Heart left ventricle (tissue), 16 donors: ENCODE data around the gene RAB1B. TPM values are rescaled to one million over a fixed set of nuclear protein-coding genes. Genes with fewer than 3 reads are reported as not detected.

Experiments used
- ATAC-seq, 4 donors: fragments of 200-7000 bp; cut with Tn5 transposase; one replicate each; pipeline ENCODE4 v1.9.1; 2020 to 2022; ENCODE audit warnings: moderate library complexity in 4 of 4, mild to moderate bottlenecking in 3 of 4, moderate number of reproducible peaks in 1 of 4
- DNase-seq, 5 donors: peaks; one replicate each; pipeline ENCODE4 v3.0.0-alpha.2; 2020
- H3K27ac ChIP-seq, 12 donors: fragments of 200-600 bp; sonication (generic) in 4 of 12; one replicate each; pipeline versions ENCODE4 v1.5.0 to v1.8.0; 2016 to 2022; ENCODE audit warnings: mild to moderate bottlenecking in 2 of 12
- H3K27me3 ChIP-seq, 9 donors: fragments of 200-600 bp; sonication (generic) in 2 of 9; one replicate each; pipeline versions ENCODE4 v1.5.1 to v1.8.0; 2016 to 2022; ENCODE audit warnings: mild to moderate bottlenecking in 3 of 9
- H3K36me3 ChIP-seq, 9 donors: fragments of 200-600 bp; sonication (generic) in 2 of 9; one replicate each; pipeline versions ENCODE4 v1.5.0 to v1.8.0; 2018 to 2022; ENCODE audit warnings: mild to moderate bottlenecking in 2 of 9
- H3K4me1 ChIP-seq, 12 donors: fragments of 200-600 bp; sonication (generic) in 4 of 12; one replicate each; pipeline versions ENCODE4 v1.5.0 to v1.8.0; 2016 to 2022; ENCODE audit warnings: mild to moderate bottlenecking in 3 of 12
- H3K4me3 ChIP-seq, 12 donors: fragments of 200-600 bp; sonication (generic) in 4 of 12; one replicate each; pipeline versions ENCODE4 v1.5.0 to v1.8.0; 2017 to 2022; ENCODE audit warnings: mild to moderate bottlenecking in 9 of 12, moderate library complexity in 4 of 12
- H3K9me3 ChIP-seq, 12 donors: fragments of 200-600 bp; sonication (generic) in 4 of 12; one replicate each; pipeline versions ENCODE4 v1.5.0 to v1.8.0; 2016 to 2022; ENCODE audit warnings: mild to moderate bottlenecking in 1 of 12
- POLR2A ChIP-seq, 2 donors: fragments of 450-650 bp; IDR thresholded peaks; one replicate each; pipeline ENCODE4 v1.6.1; 2017; ENCODE audit warnings: antibody characterized with exemption in 2 of 2, mild to moderate bottlenecking in 2 of 2, moderate library complexity in 2 of 2
- WGBS, 4 donors: extraction: QIAGEN DNeasy Blood & Tissue Kit in 2 of 4; methylation state at CpG; one replicate each; pipeline versions ENCODE4 v1.1.5 to v1.1.7; 2013 to 2018; 5-methylcytosine and 5-hydroxymethylcytosine counted together
- intact Hi-C, 10 donors: fragments of 100-400 bp; cut with DNase I; formaldehyde crosslinking; loops; one replicate each; pipeline versions ENCODE4 v1.11.1 to v1.14.2; 2022
- polyA plus RNA-seq, 2 donors: library from polyadenylated mRNA; stranded (reverse); fragments of 200-250 nt; gene quantifications; one replicate each; pipeline ENCODE4 v1.2.3, GENCODE V29; 2013
- total RNA-seq, 9 donors: library from RNA; depleted of rRNA in 2 of 9; stranded (reverse); fragments of >200 nt in 2 of 9; fragmentation: NEBNext Ultra II Directional in 3 of 9; extraction: Animal tissue kit (Norgen Biotek cat#: 25700) in 3 of 9; gene quantifications; one replicate each; pipeline versions ENCODE4 v1.1.0 to v1.2.4, GENCODE V29; 2016 to 2023
- TF ChIP-seq, protein P1 (sequence below), 12 donors: fragments of 200-600 bp; sonication (generic) in 4 of 12; IDR thresholded peaks; one replicate each; pipeline versions ENCODE4 v1.5.0 to v1.8.0; 2018 to 2022; ENCODE audit warnings: antibody characterized with exemption in 12 of 12, mild to moderate bottlenecking in 5 of 12
- donor health status: ischemic (EF 13 %, LVEDD 7.1; RV severe dilation, severe dysfunction).
- donor health status: healthy with polysubstance abuse.
- donor health status: DM: no; HTN: yes; CAD: no.
- donor health status: DM: no; HTN: no; CAD: no.
- donor health status: ischemic (EF 25% LVEDD 6.9; RV normal size, moderate dysfunction).
- donor health status: ischemic (EF 25% LVEDD 5.7; RV mildly dilated, moderate dysfunction).
- donor health status: healthy.
- donor health status: DM: yes; HTN: yes; CAD: no.
- donor health status: ischemic (EF 35%, LVEDD 5.7; RV mildly dilated, moderate dysfunction).
- donor health status: nonischemic (EF 11% LVEDD 7.7; RV severe dilation, severe dysfunction).
- donor health status: DM: yes; HTN: yes; CAD: no.
- donor health status: PGD.
- donor health status: ischemic (EF 29% LVEDD 5.4; RV normal size, mild dysfunction).
- donor health status: nonischemic (EF 23%, LVEDD 6.1; RV moderate dilation, normal function).

RAB1B gene
- total and polyA plus RNA-seq, 11 donors = 111 to 178 (median 135) TPM

GRCh38 chr11:66290330-66290621, 21.8 kb downstream of the RAB1B start:
- H3K4me3 ChIP-seq = peak overlapping the region in 1 of 12 donors; percentile 70
- H3K36me3 ChIP-seq = peaks cover 0 to 8% (median 0%) of the 10 kb centered on the region in 9 donors
- no peak for TF ChIP-seq POLR2A (IDR thresholded peaks at IDR 0.05)
- TF ChIP-seq, protein P1, sequence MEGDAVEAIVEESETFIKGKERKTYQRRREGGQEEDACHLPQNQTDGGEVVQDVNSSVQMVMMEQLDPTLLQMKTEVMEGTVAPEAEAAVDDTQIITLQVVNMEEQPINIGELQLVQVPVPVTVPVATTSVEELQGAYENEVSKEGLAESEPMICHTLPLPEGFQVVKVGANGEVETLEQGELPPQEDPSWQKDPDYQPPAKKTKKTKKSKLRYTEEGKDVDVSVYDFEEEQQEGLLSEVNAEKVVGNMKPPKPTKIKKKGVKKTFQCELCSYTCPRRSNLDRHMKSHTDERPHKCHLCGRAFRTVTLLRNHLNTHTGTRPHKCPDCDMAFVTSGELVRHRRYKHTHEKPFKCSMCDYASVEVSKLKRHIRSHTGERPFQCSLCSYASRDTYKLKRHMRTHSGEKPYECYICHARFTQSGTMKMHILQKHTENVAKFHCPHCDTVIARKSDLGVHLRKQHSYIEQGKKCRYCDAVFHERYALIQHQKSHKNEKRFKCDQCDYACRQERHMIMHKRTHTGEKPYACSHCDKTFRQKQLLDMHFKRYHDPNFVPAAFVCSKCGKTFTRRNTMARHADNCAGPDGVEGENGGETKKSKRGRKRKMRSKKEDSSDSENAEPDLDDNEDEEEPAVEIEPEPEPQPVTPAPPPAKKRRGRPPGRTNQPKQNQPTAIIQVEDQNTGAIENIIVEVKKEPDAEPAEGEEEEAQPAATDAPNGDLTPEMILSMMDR (IDR thresholded peaks at IDR 0.05) = no peak
- no peak for ATAC-seq
- H3K27me3 ChIP-seq = peaks cover 6 to 36% (median 26%) of the 10 kb centered on the region in 9 donors
- intact Hi-C loops = loop anchor here in 1 of 10 donors (5.0 kb wide), 1 partner anchor 47 kb away; the partner anchor contains the start of gene RIN1
- H3K27ac ChIP-seq = no peak overlapping the region
- no peaks in the 10 kb centered on the region for H3K9me3 ChIP-seq
- H3K4me1 ChIP-seq = peaks cover 0 to 51% (median 31%) of the 10 kb centered on the region in 12 donors
- WGBS, 4 donors = 63 to 77% (median 72%) methylated on average over 2 of the region's 2 CpGs
- DNase-seq = no peak

DNA sequence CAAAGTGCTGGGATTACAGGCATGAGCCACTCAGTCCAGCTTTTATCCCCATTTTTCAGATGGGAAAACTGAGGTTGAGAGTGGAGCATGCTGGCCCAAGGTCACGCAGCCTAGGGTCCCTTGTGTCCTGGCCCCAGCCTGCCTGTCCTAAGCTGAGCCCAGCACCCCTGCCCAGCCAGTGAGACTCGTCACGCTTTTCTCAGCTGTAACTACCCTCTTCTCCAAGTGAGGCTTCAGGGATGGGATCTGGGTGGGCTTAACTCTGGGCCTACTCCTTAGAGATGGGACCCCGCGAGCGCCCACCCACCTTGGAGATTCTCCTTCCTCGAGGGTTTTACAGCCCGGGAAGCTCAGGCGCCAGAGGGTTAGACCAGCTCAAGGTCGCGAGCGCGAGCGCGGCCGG, 22.9 kb downstream of the RAB1B start:
- Histone ChIP-seq H3K9me3 (no peaks in the 10 kb centered on the region), H3K27me3 (peaks cover 6 to 41% (median 26%) of the 10 kb centered on the region in 9 donors), H3K27ac (no peak overlapping the region), H3K4me3 (peak overlapping the region in 2 of 12 donors; percentile 49 to 50), H3K4me1 (peaks cover 0 to 41% (median 22%) of the 10 kb centered on the region in 12 donors), H3K36me3 (peaks cover 0 to 5% (median 0%) of the 10 kb centered on the region in 9 donors)
- DNase-seq (no peak), ATAC-seq (no peak)
- intact Hi-C loops = loop anchor here in 1 of 10 donors (5.0 kb wide), 1 partner anchor 46 kb away; the partner anchor contains the start of gene RIN1
- 19 to 27% (median 21%) methylated on average over 9 to 16 of the region's 16 CpGs for WGBS, 4 donors
- TF ChIP-seq POLR2A (IDR thresholded peaks at IDR 0.05) = no peak
- TF ChIP-seq, protein P1 (IDR thresholded peaks at IDR 0.05) = no peak

DNA sequence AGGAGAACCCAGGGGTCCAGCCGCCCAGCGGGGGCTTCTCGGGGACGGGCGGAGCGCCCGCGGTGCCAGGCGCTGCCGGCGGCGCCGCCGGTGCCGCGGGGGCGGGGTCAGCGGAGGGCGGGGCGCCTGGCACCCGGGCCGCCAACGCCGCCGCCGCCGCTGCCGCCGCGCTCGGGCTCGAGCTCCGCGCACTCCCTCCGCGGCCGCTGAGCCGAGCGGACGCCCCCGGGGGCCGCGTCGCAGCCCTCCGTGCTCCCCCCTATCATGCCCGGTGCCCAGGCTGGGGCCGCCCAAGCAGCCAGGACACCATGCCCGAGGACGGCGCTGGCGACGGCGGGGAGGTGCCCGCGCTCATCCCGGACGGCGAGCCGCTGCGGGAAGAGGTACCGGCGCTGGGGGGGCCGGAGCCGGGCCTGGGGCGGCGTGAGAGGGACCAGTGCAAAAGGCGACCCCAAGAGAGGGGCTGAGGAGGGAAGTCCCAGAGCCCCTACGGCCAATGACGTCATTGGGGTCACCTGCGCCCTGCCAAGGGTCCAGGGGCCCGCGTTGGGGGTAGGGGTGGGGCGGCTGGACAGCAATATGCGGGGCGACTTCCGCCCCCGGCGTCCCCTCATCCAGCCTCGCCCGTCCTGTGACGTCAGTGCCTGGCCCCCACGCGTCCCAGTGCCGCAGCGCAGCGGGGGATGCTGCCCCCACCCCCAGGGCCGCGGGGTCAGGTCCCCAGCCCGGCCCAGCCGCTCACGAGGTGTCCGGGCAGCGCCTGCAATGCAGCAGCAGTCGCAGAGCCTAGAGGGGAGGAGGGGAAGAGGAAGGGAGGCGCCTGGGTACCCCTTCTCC, 23.5 kb downstream of the RAB1B start, which contains the start of gene TMEM151A:
TSS of gene TMEM151A (plus strand) at position 189 of the 837 bp plus-strand sequence. CDS start at position 309, 120 bp downstream.
- intact Hi-C loops = loop anchor here in 1 of 10 donors (5.0 kb wide), 1 partner anchor 45 kb away; the partner anchor contains the start of gene RIN1
- no peaks in the 10 kb centered on the region for H3K9me3 ChIP-seq
- no peak for ATAC-seq

More for the DNA sequence above, 23.5 kb downstream of the RAB1B start, which contains the start of gene TMEM151A:
- Histone ChIP-seq H3K4me1 (peaks cover 0 to 38% (median 21%) of the 10 kb centered on the region in 12 donors), H3K36me3 (peaks cover 0 to 1% (median 0%) of the 10 kb centered on the region in 9 donors), H3K27me3 (peaks cover 6 to 42% (median 26%) of the 10 kb centered on the region in 9 donors), H3K4me3 (peak within 1 kb of the TSS in 11 of 12 donors; percentile 8 to 54 (median 44)), H3K27ac (no peak within 1 kb of the TSS)
- TF ChIP-seq, protein P1 (IDR thresholded peaks at IDR 0.05) = no peak
- no peak for TF ChIP-seq POLR2A (IDR thresholded peaks at IDR 0.05)
- WGBS, 4 donors = 1 to 7% (median 3%) methylated on average over 7 to 95 of the region's 95 CpGs
- DNase-seq = no peak
